CD14-positive monocyte (primary cell): ENCODE data around the gene PFN1. TPM values are rescaled to one million over a fixed set of nuclear protein-coding genes. Genes with fewer than 3 reads are reported as not detected.

Experiments used
- DNase-seq, 3 donors: peaks; one replicate each; pipeline ENCODE4 v3.0.0-alpha.2; 2011 to 2022
- H2AFZ ChIP-seq: 2 replicates; pipeline ENCODE4 v1.6.0; 2012; ENCODE audit warnings: mild to moderate bottlenecking, low read depth, low read length, inconsistent platforms; ENCODE audit not compliant: insufficient read depth, poor library complexity, severe bottlenecking
- H3K27ac ChIP-seq, 2 donors: 1 replicate in 1 of 2; 2 replicates in 1 of 2; pipeline ENCODE4 v1.5.1; 2012 to 2013; ENCODE audit warnings: low read length in 2 of 2, control low read depth in 1 of 2, inconsistent platforms in 1 of 2, low read depth in 1 of 2, mild to moderate bottlenecking in 1 of 2
- H3K27me3 ChIP-seq, 2 donors: one replicate each; pipeline versions ENCODE4 v1.6.0 to v1.6.1; 2011 to 2013; ENCODE audit warnings: low read length in 2 of 2; ENCODE audit not compliant: control insufficient read depth in 2 of 2, insufficient read depth in 2 of 2
- H3K36me3 ChIP-seq, 2 donors: replicated peaks in 1 of 2; 1 replicate in 1 of 2; 2 replicates in 1 of 2; pipeline versions ENCODE4 v1.5.1 to v1.6.1; 2012 to 2013; ENCODE audit warnings: low read length in 2 of 2, control low read depth in 1 of 2, inconsistent platforms in 1 of 2, mild to moderate bottlenecking in 1 of 2; ENCODE audit not compliant: insufficient read depth in 2 of 2, control insufficient read depth in 1 of 2
- H3K4me1 ChIP-seq, 2 donors: 1 replicate in 1 of 2; 2 replicates in 1 of 2; pipeline versions ENCODE4 v1.5.1 to v1.6.1; 2012 to 2013; ENCODE audit warnings: low read length in 2 of 2, control low read depth in 1 of 2, inconsistent platforms in 1 of 2, mild to moderate bottlenecking in 1 of 2, moderate library complexity in 1 of 2; ENCODE audit not compliant: insufficient read depth in 2 of 2, control insufficient read depth in 1 of 2
- H3K4me2 ChIP-seq: replicated peaks from 2 replicates; pipeline ENCODE3; 2012; ENCODE audit warnings: low read length, moderate library complexity, mild to moderate bottlenecking; ENCODE audit not compliant: poor library complexity, severe bottlenecking; ENCODE audit errors: extremely low read depth
- H3K4me3 ChIP-seq, 3 experiments: fragments of 200-600 bp in 1 of 3; sonication (generic) in 1 of 3; replicated peaks in 1 of 3; 1 replicate in 2 of 3; 2 replicates in 1 of 3; pipeline ENCODE4 v1.5.1; 2011 to 2013; ENCODE audit warnings: low read length in 3 of 3, mild to moderate bottlenecking in 3 of 3, control low read depth in 2 of 3, low read depth in 2 of 3, inconsistent platforms in 1 of 3, moderate library complexity in 1 of 3
- H3K79me2 ChIP-seq: 2 replicates; pipeline ENCODE4 v1.6.0; 2012; ENCODE audit warnings: mild to moderate bottlenecking, control low read depth, inconsistent platforms, low read length, moderate library complexity; ENCODE audit not compliant: insufficient read depth
- H3K9ac ChIP-seq: 2 replicates; pipeline ENCODE4 v1.6.0; 2017; ENCODE audit warnings: low read length, mild to moderate bottlenecking; ENCODE audit not compliant: insufficient read depth, poor library complexity, severe bottlenecking
- H3K9me3 ChIP-seq, 2 donors: replicated peaks in 1 of 2; 1 replicate in 1 of 2; 2 replicates in 1 of 2; pipeline versions ENCODE4 v1.5.1 to v1.6.1; 2012 to 2013; ENCODE audit warnings: low read length in 2 of 2, control low read depth in 1 of 2; ENCODE audit not compliant: control insufficient read depth in 1 of 2, insufficient read depth in 1 of 2
- H4K20me1 ChIP-seq: 2 replicates; pipeline ENCODE4 v1.6.0; 2012; ENCODE audit warnings: mild to moderate bottlenecking, low read length, control low read depth, moderate library complexity; ENCODE audit not compliant: insufficient read depth
- H3K27ac Mint-ChIP-seq, 7 donors: one replicate each; pipeline ENCODE4 v1.8.0; 2020; ENCODE audit warnings: mild to moderate bottlenecking in 7 of 7, mixed read lengths in 7 of 7, moderate library complexity in 6 of 7, inconsistent platforms in 2 of 7
- H3K27me3 Mint-ChIP-seq, 3 donors: one replicate each; pipeline ENCODE4 v1.8.0; 2021 to 2022; ENCODE audit warnings: low read depth in 3 of 3, mild to moderate bottlenecking in 3 of 3, mixed read lengths in 3 of 3, moderate library complexity in 3 of 3, inconsistent platforms in 1 of 3
- H3K36me3 Mint-ChIP-seq, 2 donors: one replicate each; pipeline ENCODE4 v1.8.0; 2020; ENCODE audit warnings: mixed read lengths in 2 of 2, inconsistent platforms in 1 of 2, mild to moderate bottlenecking in 1 of 2
- H3K4me1 Mint-ChIP-seq: one replicate; pipeline ENCODE4 v1.8.0; 2020; ENCODE audit warnings: mild to moderate bottlenecking, mixed read lengths
- H3K4me3 Mint-ChIP-seq, 2 donors: one replicate each; pipeline ENCODE4 v1.8.0; 2020; ENCODE audit warnings: mild to moderate bottlenecking in 2 of 2, mixed read lengths in 2 of 2, moderate library complexity in 1 of 2
- H3K9me3 Mint-ChIP-seq, 7 donors: one replicate each; pipeline ENCODE4 v1.8.0; 2020 to 2022; ENCODE audit warnings: mixed read lengths in 7 of 7, mild to moderate bottlenecking in 6 of 7, moderate library complexity in 6 of 7, inconsistent platforms in 2 of 7
- CTCF ChIP-seq: fragments of 200-600 bp; IDR thresholded peaks from one replicate; pipeline ENCODE4 v1.8.0; 2022; ENCODE audit warnings: antibody characterized with exemption, mild to moderate bottlenecking
- WGBS: methylation state at CpG from one replicate; pipeline ENCODE4 v1.1.5; 2013; ENCODE audit warnings: missing lambda C conversion rate; ENCODE audit not compliant: insufficient coverage; 5-methylcytosine and 5-hydroxymethylcytosine counted together
- intact Hi-C, 2 donors: fragments of 100-400 bp; cut with micrococcal nuclease; formaldehyde crosslinking; loops; one replicate each; pipeline versions ENCODE4 v1.15.0 to v1.15.1; 2023
- polyA plus RNA-seq, 3 donors: library from polyadenylated mRNA; depleted of rRNA in 1 of 3; unstranded in 2 of 3; stranded (reverse) in 1 of 3; fragments of 300-500 nt in 2 of 3; fragments of >200 nt in 1 of 3; fragmentation: Illumina TruSeq in 2 of 3; gene quantifications; 1 replicate in 2 of 3; 2 replicates in 1 of 3; pipeline ENCODE4 v1.2.3, GENCODE V29; 2012 to 2021

Gene PFN1
- polyA plus RNA-seq, 3 donors, result 842 to 1,613 (median 1,582) TPM

- Histone ChIP-seq H3K4me3 (no peak overlapping the region), H3K27ac (peak overlapping the region in 1 of 2 donors; percentile 77), H3K4me1 (peaks cover 17% of the 10 kb centered on the region in 2 donors), H3K9me3 (no peaks in the 10 kb centered on the region), H3K79me2 (no peaks in the 10 kb centered on the region), H2AFZ (no peak overlapping the region), H3K9ac (no peak overlapping the region), H3K27me3 (no peaks in the 10 kb centered on the region), H3K36me3 (no peaks in the 10 kb centered on the region), H4K20me1 (no peaks in the 10 kb centered on the region), H3K4me2 (no peak overlapping the region)
- no peaks in the 10 kb centered on the region for H3K36me3 Mint-ChIP-seq
- intact Hi-C loops, result no loop called here
- no peak for TF ChIP-seq CTCF
- peaks cover 19% of the 10 kb centered on the region for H3K4me1 Mint-ChIP-seq
- peak overlapping the region in 1 of 2 donors; percentile 28 for H3K4me3 Mint-ChIP-seq
- H3K27me3 Mint-ChIP-seq, result peaks cover 0 to 2% (median 0%) of the 10 kb centered on the region in 3 donors
- no peaks in the 10 kb centered on the region for H3K9me3 Mint-ChIP-seq
- peak overlapping the region in 4 of 7 donors; percentile 77 to 93 (median 90) for H3K27ac Mint-ChIP-seq
- no peak for DNase-seq
- no CpG with 5 or more reads among the region's 4 CpGs for WGBS
These were observed 27.0 kb downstream of the PFN1 start for GRCh38 chr17:4921320-4921719.

DNA sequence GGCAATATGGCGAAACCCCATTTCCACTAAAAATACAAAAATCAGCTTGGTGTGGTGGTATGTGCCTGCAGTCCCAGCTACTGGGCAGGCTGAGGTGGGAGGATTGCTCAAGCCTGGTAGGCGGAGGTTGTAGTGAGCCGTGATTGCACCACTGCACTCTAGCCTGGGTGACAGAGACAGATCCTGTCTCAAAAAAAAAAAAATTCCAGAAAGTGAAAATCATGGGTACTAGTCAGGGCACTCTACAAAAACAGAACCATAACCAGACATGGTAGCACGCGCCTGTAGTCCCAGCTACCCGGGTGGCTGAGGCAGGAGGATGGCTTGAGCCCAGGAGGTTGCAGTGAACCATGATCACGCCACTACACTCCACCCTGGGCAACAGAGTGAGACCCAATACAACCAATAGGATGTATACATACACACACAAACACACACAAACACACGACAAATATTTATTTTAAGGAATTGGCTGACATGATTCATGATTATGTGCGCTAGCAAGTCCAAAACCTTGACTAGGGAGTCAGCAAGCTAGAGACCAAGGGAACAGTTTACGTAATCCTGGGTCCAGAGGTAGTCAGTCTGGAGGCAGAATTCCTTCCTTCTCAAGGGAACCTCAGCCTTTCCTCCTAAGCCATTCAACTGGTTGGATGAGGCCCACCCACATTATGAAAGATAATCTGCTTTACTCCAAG is 27.8 kb downstream of the PFN1 start:
- Mint-ChIP-seq H3K4me3 (peak overlapping the region in 1 of 2 donors; percentile 73), H3K4me1 (peaks cover 19% of the 10 kb centered on the region), H3K36me3 (no peaks in the 10 kb centered on the region), H3K27me3 (peaks cover 0 to 2% (median 0%) of the 10 kb centered on the region in 3 donors), H3K9me3 (no peaks in the 10 kb centered on the region), H3K27ac (peak overlapping the region; percentile 53 to 93 (median 90))
- H3K9me3 ChIP-seq, result no peaks in the 10 kb centered on the region
- H3K36me3 ChIP-seq, result no peaks in the 10 kb centered on the region
- H3K4me3 ChIP-seq, result no peak overlapping the region
- peak overlapping the region; percentile 38 for H2AFZ ChIP-seq
- intact Hi-C loops, result no loop called here
- no peaks in the 10 kb centered on the region for H3K79me2 ChIP-seq
- H3K27ac ChIP-seq, result peak overlapping the region; percentile 65 to 77
- no peak for TF ChIP-seq CTCF
- DNase-seq, result peak; percentile 61 to 90 (median 82)
- no peaks in the 10 kb centered on the region for H3K27me3 ChIP-seq
- no peaks in the 10 kb centered on the region for H4K20me1 ChIP-seq
- H3K4me1 ChIP-seq, result peaks cover 17% of the 10 kb centered on the region in 2 donors
- WGBS, result 50% methylated on average over 2 of the region's 10 CpGs
- peak overlapping the region; percentile 6 for H3K9ac ChIP-seq
- H3K4me2 ChIP-seq, result peak overlapping the region; percentile 15
